HEK293 (cell line): ENCODE results near the gene HES1.

Experiments used
- PRDM1 ChIP-seq: fragments of 450-650 bp; formaldehyde crosslinking; IDR thresholded peaks from 2 replicates; pipeline ENCODE4; 2016; ENCODE audit warnings: missing biosample characterization, missing genetic modification characterization
- ZNF140 ChIP-seq: fragments of 450-650 bp; formaldehyde crosslinking; IDR thresholded peaks from 2 replicates; pipeline ENCODE4 v1.5.1; 2016; ENCODE audit warnings: missing biosample characterization, missing genetic modification characterization
- ZNF24 ChIP-seq: fragments of 450-650 bp; formaldehyde crosslinking; IDR thresholded peaks from 2 replicates; pipeline ENCODE4 v1.5.1; 2016; ENCODE audit warnings: missing biosample characterization, missing genetic modification characterization
- ZNF311 ChIP-seq: fragments of 450-650 bp; formaldehyde crosslinking; IDR thresholded peaks from 2 replicates; pipeline ENCODE4 v1.5.1; 2017; ENCODE audit warnings: missing biosample characterization, missing genetic modification characterization, borderline replicate concordance
- ZNF433 ChIP-seq: fragments of 450-650 bp; formaldehyde crosslinking; IDR thresholded peaks from 2 replicates; pipeline ENCODE4 v1.5.1; 2016; ENCODE audit warnings: missing biosample characterization, missing genetic modification characterization, low read depth
- ZNF768 ChIP-seq: fragments of 450-650 bp; formaldehyde crosslinking; IDR thresholded peaks from 2 replicates; pipeline ENCODE4 v1.5.1; 2018; ENCODE audit warnings: missing biosample characterization, mild to moderate bottlenecking, missing genetic modification characterization
- ZSCAN23 ChIP-seq: fragments of 450-650 bp; formaldehyde crosslinking; IDR thresholded peaks from 2 replicates; pipeline ENCODE4 v1.5.1; 2016; ENCODE audit warnings: missing biosample characterization, missing genetic modification characterization
- TF ChIP-seq, protein P1 (sequence below): fragments of 450-650 bp; formaldehyde crosslinking; IDR thresholded peaks from 2 replicates; pipeline ENCODE4 v1.5.1; 2016; ENCODE audit warnings: missing biosample characterization, missing genetic modification characterization
- TF ChIP-seq, protein P2 (sequence below): fragments of 450-650 bp; formaldehyde crosslinking; IDR thresholded peaks from 2 replicates; pipeline ENCODE4 v1.5.1; 2017; ENCODE audit warnings: missing biosample characterization, mild to moderate bottlenecking, missing genetic modification characterization, moderate library complexity
- TF ChIP-seq, protein P3 (sequence below): fragments of 450-650 bp; formaldehyde crosslinking; IDR thresholded peaks from 2 replicates; pipeline ENCODE4 v1.5.1; 2016; ENCODE audit warnings: missing biosample characterization, missing genetic modification characterization
- TF ChIP-seq, protein P4 (sequence below): fragments of 450-650 bp; formaldehyde crosslinking; IDR thresholded peaks from 2 replicates; pipeline ENCODE4 v1.5.1; 2016; ENCODE audit warnings: missing biosample characterization, missing genetic modification characterization
- TF ChIP-seq, protein P5 (sequence below): fragments of 450-650 bp; formaldehyde crosslinking; IDR thresholded peaks from 2 replicates; pipeline ENCODE4 v1.5.1; 2016; ENCODE audit warnings: missing biosample characterization, missing genetic modification characterization, low read depth

DNA sequence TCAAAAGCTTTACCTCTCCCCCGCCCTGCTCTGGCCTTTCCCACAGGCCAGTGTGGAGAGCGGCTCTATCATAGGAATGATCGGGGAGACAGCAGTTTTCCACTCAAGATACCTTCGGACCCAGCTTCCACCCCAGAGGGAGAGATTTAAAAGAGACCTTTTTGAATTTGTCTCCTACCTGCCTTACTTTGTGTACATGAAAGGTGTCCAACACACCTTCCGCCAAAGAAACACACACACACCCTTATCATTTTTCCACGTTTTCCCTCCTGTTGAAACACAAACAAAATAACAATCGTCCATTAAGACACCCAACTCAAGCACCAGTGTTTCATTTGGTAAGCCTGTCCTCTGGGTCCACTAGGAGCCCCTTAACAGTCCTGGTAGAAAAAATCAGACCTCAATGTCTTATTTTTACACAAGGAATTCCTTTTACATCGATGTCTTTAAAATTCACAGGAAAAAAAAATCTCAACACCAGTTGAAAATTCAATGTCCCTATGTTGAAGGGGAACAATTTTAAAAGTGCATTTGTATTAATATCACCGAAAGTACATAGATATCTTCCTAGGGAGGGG lies 4.0 kb downstream of the HES1 start:
- TF ChIP-seq, protein P1, sequence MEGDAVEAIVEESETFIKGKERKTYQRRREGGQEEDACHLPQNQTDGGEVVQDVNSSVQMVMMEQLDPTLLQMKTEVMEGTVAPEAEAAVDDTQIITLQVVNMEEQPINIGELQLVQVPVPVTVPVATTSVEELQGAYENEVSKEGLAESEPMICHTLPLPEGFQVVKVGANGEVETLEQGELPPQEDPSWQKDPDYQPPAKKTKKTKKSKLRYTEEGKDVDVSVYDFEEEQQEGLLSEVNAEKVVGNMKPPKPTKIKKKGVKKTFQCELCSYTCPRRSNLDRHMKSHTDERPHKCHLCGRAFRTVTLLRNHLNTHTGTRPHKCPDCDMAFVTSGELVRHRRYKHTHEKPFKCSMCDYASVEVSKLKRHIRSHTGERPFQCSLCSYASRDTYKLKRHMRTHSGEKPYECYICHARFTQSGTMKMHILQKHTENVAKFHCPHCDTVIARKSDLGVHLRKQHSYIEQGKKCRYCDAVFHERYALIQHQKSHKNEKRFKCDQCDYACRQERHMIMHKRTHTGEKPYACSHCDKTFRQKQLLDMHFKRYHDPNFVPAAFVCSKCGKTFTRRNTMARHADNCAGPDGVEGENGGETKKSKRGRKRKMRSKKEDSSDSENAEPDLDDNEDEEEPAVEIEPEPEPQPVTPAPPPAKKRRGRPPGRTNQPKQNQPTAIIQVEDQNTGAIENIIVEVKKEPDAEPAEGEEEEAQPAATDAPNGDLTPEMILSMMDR (tag by site-specific recombination): no peak
- TF ChIP-seq, protein P2, sequence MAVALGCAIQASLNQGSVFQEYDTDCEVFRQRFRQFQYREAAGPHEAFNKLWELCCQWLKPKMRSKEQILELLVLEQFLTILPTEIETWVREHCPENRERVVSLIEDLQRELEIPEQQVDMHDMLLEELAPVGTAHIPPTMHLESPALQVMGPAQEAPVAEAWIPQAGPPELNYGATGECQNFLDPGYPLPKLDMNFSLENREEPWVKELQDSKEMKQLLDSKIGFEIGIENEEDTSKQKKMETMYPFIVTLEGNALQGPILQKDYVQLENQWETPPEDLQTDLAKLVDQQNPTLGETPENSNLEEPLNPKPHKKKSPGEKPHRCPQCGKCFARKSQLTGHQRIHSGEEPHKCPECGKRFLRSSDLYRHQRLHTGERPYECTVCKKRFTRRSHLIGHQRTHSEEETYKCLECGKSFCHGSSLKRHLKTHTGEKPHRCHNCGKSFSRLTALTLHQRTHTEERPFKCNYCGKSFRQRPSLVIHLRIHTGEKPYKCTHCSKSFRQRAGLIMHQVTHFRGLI (tag by site-specific recombination): no peak
- TF ChIP-seq, protein P3, sequence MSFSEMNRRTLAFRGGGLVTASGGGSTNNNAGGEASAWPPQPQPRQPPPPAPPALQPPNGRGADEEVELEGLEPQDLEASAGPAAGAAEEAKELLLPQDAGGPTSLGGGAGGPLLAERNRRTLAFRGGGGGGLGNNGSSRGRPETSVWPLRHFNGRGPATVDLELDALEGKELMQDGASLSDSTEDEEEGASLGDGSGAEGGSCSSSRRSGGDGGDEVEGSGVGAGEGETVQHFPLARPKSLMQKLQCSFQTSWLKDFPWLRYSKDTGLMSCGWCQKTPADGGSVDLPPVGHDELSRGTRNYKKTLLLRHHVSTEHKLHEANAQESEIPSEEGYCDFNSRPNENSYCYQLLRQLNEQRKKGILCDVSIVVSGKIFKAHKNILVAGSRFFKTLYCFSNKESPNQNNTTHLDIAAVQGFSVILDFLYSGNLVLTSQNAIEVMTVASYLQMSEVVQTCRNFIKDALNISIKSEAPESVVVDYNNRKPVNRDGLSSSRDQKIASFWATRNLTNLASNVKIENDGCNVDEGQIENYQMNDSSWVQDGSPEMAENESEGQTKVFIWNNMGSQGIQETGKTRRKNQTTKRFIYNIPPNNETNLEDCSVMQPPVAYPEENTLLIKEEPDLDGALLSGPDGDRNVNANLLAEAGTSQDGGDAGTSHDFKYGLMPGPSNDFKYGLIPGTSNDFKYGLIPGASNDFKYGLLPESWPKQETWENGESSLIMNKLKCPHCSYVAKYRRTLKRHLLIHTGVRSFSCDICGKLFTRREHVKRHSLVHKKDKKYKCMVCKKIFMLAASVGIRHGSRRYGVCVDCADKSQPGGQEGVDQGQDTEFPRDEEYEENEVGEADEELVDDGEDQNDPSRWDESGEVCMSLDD (tag by site-specific recombination): no peak
- no peak for TF ChIP-seq ZNF768
- TF ChIP-seq ZNF433 (tag by site-specific recombination): no peak
- no peak for TF ChIP-seq ZNF24 (tag by site-specific recombination)
- no peak for TF ChIP-seq ZNF311
- no peak for TF ChIP-seq PRDM1
- TF ChIP-seq, protein P4, sequence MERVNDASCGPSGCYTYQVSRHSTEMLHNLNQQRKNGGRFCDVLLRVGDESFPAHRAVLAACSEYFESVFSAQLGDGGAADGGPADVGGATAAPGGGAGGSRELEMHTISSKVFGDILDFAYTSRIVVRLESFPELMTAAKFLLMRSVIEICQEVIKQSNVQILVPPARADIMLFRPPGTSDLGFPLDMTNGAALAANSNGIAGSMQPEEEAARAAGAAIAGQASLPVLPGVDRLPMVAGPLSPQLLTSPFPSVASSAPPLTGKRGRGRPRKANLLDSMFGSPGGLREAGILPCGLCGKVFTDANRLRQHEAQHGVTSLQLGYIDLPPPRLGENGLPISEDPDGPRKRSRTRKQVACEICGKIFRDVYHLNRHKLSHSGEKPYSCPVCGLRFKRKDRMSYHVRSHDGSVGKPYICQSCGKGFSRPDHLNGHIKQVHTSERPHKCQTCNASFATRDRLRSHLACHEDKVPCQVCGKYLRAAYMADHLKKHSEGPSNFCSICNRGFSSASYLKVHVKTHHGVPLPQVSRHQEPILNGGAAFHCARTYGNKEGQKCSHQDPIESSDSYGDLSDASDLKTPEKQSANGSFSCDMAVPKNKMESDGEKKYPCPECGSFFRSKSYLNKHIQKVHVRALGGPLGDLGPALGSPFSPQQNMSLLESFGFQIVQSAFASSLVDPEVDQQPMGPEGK (tag by site-specific recombination): no peak
- TF ChIP-seq, protein P5, sequence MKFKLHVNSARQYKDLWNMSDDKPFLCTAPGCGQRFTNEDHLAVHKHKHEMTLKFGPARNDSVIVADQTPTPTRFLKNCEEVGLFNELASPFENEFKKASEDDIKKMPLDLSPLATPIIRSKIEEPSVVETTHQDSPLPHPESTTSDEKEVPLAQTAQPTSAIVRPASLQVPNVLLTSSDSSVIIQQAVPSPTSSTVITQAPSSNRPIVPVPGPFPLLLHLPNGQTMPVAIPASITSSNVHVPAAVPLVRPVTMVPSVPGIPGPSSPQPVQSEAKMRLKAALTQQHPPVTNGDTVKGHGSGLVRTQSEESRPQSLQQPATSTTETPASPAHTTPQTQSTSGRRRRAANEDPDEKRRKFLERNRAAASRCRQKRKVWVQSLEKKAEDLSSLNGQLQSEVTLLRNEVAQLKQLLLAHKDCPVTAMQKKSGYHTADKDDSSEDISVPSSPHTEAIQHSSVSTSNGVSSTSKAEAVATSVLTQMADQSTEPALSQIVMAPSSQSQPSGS: no peak
- no peak for TF ChIP-seq ZNF140
- TF ChIP-seq ZSCAN23: no peak
